Stimulated activated CD4-positive, alpha-beta T cell treated with anti-CD3 and anti-CD28 coated beads, Interleukin-1b, Interleukin-23, amount 100 ng/mL, for 1 hour (primary cell): ENCODE measurements around the gene PSTPIP2.
A peak's percentile ranks its signal among the peaks of the same experiment; 100 is the strongest.
"Not testable (repeated sequence)": the region's sequence is repeated elsewhere in the genome, so short reads cannot be mapped to it uniquely, and the experiment has no call there.

ENCODE experiments used
- DNase-seq, 2 donors: peaks; one replicate each; pipeline ENCODE4 v3.0.0-alpha.2; 2020; ENCODE audit warnings: low read depth in 2 of 2

PSTPIP2 gene

DNA sequence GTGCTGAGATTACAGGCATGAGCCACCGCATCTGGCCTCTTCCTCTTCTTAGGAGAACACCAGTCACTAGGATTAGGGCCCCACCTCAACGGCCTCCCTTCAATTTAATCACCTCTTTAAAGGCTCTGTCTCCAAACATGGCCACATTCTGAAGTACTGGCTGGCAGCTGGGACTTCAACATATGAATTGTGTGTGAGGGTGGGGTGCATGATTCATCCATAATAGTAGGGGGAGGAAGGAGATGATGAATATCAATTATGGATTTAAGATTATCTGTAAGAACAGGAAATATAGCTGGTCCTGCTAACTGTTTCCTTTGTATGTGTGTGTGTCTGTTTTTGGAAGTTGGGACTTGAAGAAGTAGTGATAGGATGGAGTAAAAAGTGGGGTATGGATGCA is 90.2 kb downstream of the PSTPIP2 start:
- DNase-seq, result no peak

DNA sequence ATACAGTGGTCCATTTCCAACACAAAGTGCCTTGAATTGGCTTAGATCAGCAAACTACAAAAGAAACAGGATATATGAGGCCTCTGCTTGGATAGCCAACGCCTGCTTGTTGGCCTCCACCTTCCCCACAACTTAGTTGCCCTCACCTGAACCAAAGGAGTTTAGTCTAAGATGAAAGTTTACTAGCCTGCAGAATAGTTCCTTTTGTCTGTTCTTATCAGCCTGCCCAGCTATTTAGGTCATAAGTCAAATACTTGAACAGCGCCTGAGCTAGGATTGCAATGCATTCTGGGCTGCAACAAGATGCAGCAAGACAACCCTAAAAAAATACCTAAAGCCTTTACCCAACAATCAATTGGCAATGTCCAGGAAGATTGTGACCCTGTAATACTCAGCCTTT is 91.8 kb downstream of the PSTPIP2 start:
- no peak for DNase-seq

DNA sequence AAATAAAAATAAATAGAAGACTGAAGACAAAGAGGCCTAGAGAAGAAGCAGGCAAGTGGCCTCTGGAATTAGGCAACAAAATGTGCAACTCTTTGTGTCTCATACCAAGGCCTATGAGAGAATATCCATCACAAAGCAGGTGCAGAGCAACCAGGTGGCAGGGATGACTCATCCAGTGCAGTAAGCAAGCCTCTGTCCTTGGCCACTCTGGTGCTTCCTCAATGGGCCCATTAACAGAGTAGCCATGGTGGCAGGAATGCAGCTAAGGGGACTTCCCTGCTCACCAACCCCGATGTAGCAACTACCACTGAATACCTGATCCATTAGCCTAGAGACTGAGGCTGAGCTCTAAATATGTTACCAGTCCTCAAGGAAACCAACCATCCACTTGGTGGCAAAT is 94.0 kb downstream of the PSTPIP2 start:
- no peak for DNase-seq

DNA sequence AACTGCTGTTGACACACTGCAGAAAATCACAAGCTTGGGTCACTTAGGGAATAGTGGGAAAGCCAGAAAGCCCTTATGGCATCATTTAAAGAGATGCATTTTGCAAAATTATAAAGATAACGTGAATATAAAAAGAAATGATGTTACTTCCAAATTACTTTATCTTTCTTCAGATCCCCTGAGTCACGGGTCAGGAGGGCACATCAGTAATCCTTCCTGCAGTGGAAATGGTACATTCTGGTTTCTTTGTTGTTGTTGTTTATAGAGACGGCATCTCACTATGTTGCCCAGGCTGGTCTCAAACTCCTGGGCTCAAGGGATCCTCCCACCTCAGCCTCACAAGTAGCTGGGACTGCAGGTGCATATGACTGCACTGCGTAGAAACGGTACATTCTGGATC is 95.1 kb downstream of the PSTPIP2 start:
- no peak for DNase-seq

DNA sequence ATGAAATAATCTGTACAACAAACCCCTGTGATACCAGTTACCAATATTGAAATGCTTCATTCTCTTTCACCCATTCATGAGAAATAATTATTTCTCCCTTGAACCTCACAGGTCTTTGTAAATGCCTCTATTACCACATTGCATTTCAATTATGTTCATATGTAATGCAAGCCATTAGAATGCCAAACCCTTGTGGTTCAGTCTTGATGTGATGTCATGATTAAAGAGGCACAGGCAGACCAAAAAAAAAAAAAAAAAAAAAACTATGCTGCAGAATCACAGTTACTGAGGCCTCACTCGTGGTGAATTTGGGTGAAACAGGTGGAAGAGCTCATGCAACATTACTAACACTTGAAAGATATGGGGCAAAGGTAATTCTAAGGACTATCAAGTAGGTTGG is 95.5 kb downstream of the PSTPIP2 start:
- no peak for DNase-seq

DNA sequence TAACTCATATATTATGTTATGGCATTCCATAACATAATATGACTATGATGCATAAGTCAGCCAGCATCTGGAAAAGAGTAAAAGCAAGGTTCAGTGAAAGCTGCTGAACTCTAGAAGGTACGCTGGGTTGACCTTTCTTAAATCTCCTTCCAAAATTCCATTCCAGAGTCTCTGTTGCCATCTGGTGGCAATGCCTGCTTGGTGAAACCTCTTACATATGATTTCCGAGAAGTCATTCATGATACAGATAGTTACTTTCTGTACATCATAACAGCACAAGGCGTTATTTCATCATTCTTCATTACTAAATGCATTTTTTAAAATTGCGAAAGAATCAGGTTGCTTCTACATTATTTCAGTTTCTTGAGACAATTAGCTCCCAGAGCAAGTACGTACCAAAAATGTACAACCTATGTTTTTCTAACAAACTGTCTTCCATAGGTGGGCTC is 97.9 kb downstream of the PSTPIP2 start:
- peak; percentile 32 to 34 for DNase-seq

DNA sequence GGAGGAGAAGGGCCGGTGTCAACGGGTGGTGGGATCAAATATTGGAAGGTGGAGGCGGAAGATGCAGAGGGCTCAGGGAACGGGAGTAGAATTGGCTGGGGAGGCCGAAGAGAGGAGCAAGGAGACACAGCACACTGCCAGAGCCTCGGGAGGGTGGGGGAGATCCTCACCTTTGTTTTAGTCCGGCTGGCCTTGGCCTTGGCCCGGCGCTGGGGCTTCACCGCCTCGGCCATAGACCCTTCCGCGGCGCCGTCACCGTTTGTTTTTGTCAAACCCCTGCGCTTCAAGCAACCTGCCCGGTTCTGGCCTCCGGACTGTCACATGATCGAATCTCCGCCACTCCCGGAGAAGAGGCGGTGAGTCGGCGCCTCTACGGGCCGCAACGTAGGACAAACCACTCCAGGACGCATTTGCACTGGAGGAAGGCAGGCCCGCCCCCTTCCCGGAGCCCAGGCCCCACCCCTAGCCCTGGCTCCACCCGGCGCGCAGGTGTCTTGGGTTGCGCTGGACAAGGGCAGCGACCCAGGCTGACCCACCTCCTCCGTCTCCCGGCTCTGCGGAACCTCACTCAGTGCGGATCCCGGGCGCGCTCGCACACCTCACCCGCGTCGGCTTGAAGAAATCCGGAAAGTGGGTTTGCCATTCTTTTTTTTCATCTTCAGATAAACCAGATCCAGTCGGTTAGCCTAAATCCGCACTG is 104.9 kb downstream of the PSTPIP2 start, which contains the start of gene EPG5:
TSS of gene EPG5 (minus strand) at position 323 of the 700 bp plus-strand sequence. CDS start at position 233, 90 bp downstream.
- peak; percentile 72 to 81 for DNase-seq

DNA sequence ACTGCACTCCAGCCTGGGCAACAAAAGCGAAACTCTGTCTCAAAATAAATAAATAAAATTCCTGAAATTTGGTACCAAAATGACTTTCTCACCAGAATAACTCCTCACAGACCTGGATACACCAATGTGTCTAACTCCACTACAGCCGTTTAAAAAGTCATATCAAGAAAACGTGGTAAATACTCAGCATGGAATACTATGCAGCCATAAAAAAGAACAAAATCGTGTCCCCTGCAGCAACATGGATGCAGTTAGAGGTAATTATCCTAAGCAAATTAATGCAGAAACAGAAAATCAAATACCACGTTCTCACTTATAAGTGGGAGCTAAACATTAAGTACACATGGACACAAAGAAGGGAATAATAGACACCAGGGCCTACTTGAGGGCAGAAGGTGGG is 107.1 kb downstream of the PSTPIP2 start:
- not testable (repeated sequence) for DNase-seq

DNA sequence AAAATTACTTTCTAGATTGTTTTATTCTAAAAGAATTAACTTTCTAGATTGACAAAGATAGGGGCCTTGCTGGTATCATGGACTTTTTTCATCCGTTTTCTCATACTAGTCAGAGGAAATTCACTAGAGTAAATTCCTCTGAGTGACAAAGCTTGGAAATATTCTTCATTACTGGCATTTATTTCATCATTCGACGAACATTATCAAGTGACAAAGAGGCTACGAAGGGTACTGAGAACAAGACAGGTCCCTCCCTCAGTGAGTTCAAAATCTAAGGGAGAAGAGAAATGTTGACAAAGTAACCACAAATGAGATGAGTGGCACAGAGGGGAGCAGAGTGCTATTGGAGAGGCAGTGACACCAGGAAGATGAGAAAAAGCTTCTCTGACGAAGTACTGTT is 109.2 kb downstream of the PSTPIP2 start:
- no peak for DNase-seq

DNA sequence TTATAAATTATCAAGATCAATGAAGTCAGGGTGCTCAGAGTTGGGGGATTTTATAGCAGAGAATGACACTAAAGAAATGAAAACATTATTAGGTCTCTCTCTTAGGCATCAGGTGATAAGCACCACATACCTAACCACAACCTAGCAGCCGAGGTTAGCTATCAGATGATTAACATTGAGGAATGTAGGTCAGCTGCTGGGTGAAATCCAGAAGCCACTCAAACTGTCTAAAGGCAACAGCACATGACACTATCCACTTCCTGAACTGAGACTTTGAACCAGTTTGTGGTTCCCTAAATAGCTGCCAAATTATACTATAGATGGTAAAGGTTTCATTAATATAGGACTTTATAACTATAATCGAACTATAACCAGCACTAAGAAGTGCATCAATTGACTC is 109.6 kb downstream of the PSTPIP2 start:
- peak in 1 of 2 donors; percentile 13 for DNase-seq

DNA sequence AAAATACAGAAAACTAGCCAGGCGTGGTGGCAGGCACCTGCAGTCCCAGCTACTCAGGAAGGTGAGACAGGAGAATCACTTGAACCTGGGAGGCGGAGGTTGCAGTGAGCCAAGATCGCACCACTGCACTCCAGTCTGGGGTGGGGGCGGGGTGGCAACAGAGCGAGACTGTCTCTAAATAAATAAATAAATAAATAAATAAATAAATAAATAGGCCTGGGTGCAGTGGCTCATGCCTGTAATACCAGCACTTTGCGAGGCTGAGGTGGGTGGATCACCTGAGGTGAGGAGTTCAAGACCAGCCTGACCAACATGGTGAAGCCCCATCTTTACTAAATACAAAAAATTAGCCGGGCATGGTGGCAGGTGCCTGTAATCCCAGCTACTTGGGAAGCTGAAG is 112.6 kb downstream of the PSTPIP2 start:
- DNase-seq, result not testable (repeated sequence)

DNA sequence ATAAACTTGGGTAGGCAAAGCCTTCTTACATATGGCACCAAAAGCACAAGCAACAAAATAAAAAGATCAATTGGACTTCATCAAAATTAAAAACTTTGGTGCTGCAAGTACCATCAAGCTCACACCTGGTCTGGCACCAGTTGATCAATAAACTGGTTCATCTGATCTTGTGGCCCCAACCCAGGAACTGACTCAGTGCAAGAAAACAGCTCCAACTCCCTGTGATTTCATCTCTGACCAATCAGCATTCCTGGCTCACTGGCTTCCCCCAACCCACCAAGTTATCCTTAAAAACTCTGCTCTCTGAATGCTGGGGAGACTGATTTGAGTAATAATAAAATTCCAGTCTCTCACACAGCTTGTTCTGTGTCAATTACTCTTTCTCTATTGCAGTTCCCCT is 113.3 kb downstream of the PSTPIP2 start:
- DNase-seq, result no peak

DNA sequence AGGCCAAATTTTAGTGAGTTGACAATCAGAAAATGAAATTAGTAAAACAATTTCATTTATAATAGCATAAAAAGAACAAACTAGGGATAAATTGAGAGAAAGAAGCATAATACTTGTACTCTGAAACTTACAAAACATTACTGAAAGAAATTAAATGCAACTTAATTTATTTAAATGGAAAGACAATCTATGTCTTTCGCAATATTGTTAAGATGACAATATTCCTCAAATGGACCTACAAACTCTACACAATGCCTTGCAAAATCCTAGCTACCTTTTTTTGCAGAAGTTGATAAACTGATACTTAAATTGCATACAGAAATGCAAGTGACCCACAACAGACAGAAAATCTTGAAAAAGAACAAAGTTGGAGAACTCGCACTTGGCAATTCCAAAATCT is 114.0 kb downstream of the PSTPIP2 start:
- no peak for DNase-seq

DNA sequence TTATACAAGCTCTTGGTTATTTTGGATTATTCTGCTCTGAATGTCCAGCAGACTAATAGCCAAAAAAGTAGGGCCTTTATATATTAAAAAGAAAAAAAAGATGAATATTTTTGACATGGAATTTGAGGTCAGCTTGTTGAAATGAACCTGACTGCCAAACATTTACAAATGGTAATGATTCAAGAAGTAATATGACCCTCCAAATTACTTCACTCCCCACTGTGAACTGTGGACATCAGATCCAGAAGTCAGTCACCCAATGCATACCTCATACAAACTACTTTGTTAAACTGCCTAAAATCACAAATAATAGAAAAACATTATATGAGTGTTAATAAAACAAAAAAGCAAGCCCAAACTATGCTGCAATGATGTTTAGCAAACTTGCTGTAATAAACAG is 115.0 kb downstream of the PSTPIP2 start:
- no peak for DNase-seq

DNA sequence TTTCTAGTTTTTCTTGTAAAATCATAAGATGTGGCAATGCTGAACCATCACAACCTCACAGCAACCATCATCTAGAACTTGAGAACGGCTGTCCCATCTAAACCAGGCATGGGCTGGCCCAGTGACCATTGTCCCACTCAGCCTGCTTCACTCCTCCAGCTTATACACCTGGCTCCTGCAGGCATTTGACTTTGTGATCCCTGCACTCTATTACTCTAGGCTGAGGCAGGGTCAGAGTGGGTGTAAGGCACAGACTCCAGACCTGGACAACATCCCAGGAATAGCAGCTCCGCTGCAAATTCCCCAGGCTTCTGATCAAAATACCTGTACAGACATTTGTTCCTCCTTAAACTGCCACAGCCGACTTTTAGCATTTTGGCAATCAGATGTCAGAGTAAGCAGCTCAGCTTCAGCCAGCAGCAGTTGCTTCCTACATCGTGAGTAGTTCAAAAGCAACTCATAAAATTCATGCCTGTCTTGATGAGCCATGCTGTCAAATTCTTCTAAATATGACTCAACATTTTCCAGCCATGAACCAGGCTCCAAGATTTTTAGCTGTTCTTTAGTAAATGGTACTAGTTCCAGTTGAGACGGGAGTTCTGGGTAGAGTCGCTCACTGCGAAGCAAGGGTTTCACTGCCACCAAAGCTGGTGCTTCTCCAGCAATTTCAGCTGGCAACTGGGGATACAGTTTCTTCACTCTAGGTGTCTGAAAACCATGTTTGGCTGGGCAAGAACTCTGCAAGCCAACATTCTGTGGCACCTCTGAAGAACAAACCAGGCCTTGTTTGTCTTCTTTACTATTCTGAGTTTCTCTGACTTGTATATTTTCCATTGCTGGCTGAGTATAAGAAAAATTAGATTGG is 117.8 kb downstream of the PSTPIP2 start:
- DNase-seq, result no peak

DNA sequence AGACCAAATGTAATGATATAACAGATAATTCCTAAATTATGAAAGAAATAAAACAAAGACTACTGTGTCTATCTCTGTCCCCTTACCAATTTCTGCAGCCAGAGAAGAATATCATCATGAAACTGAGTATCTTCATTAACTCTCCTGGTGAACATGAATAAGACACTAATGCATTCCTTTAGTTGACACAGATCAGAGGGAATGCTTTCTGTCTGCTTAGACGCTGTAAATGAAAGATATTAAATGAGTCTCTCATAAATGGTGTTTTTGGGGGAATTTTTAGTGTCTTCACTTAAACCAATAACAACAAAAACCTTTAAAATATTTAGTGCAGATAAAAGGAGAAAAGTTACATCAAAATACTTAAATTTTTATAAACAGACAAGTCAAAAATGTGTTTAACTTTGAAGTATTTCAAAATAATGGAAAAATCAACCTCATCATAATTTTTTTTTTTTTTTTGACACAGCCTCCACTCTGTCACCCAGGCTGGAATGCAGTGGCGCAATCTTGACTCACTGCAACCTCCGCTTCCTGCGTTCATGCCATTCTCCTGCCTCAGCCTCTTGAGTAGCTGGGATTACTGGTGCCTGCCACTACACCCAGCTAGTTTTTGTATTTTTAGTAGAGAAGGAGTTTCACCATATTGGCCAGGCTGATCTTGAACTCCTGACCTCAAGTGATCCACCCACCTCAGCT is 120.9 kb downstream of the PSTPIP2 start:
- DNase-seq, result no peak

DNA sequence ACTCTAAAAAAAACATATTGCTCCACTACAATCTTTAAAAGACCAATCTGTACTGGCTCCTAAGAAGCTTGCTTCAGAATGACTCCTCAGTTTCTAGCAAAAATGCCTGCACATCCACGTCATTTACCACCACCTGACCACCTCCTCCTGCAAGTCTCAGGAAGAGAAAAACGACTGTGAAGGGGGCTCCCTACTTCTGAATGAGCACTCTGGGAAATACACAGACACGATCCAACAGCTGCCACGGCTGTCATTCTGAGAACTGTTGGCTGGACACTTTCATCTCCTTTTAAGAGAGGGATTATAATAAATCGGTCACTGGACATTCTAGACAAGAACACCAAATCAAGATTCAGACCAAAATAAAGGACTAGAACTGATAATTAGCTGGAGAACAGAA is 126.4 kb downstream of the PSTPIP2 start:
- no peak for DNase-seq

DNA sequence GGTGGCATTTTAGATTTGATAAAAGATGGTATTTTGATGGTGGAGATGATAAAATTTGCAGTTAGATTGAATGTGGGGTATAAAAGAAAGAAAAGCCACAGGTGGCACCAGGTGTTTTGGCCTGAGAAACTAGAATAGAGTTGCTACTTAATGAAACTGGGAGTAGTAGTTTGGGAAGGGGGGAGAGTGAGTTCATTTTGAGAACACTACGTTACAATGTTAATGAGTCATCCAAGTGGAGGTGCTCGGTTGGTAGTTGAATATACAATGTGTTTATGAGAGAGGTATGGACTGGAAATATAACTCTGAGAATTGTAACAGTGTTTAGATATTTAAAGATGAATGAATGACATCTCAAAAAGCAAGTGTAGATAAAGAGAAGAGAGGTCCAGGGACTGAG is 131.3 kb downstream of the PSTPIP2 start:
- no peak for DNase-seq

DNA sequence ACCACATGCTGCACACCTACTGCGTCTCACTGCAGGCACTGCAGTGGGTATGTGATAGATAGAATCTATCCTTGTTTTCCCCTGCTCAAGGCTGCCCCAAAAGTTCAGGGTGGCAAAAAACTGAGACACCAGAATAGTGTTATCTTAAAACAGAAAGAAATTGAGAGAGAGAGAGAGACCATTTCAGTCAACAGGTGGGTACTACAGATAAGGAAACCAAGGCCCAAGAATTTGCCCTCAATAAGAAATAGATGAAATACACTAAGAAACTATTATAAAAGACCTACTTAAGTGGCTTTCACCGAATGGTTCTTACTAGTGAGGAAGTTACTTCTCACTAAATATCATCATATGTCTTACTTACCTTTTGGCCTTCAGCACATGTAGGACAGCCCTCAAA is 132.8 kb downstream of the PSTPIP2 start:
- no peak for DNase-seq

DNA sequence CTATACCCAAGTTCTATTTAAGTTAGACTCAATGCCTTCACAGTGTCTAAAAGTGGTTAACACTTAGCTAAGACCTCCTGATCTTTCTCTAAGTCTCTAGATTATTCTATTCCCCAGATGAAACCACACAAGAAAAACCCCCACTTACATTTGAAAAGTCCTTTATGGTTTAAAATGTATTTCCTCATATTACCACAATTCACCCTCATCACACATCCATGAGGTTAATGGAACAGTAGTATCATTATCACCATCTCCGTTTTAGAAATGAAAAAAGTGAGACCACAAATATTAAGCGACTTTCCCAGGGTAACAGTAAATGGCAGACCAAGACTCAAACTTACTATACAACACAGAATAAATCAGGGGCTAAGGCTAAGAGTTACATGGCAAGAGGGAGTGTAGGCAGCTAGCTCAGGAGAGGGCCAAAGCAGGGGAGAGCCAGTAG is 133.5 kb downstream of the PSTPIP2 start:
- no peak for DNase-seq

DNA sequence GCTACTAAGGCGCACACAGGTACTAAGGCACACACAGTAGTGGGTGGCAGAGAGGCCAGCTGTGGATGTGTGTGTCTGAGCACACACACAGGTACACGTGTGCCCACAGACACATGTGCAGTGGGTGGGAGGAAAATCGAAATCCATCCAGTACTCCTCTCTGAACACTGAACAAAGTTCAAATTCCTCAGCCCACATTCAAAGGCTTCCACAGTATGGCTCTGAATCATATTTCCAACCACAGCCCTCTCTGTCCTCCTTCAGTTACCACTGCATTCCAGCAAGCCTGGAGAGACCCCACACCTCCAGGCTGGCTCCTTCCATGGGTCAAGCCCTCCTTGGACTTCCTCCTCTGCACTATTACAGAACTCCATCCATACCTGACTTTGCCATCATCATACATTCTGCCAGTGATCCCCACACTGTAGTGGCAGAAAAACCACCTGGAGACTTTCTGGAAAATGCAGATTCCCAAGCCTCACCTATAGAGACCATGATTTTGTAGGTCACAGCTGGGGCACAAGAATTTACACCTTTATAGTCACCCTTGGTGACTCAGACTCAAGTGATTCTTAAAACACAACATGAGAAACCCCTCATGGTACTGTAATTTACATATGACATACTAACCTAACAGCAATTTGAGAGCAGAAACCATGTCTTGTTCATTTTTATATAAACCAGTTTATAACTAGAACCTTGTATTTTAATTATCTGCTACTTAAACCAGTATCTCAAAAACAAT is 136.3 kb downstream of the PSTPIP2 start:
- no peak for DNase-seq
